GM19328 (cell line): ENCODE results near the gene CBX2.

Experiments used
- ATAC-seq: cut with Tn5 transposase; IDR thresholded peaks from one replicate; pipeline ENCODE4 v1.9.1; 2021; ENCODE audit warnings: mild to moderate bottlenecking, moderate library complexity; ENCODE audit not compliant: unreplicated experiment

The CBX2 gene

DNA sequence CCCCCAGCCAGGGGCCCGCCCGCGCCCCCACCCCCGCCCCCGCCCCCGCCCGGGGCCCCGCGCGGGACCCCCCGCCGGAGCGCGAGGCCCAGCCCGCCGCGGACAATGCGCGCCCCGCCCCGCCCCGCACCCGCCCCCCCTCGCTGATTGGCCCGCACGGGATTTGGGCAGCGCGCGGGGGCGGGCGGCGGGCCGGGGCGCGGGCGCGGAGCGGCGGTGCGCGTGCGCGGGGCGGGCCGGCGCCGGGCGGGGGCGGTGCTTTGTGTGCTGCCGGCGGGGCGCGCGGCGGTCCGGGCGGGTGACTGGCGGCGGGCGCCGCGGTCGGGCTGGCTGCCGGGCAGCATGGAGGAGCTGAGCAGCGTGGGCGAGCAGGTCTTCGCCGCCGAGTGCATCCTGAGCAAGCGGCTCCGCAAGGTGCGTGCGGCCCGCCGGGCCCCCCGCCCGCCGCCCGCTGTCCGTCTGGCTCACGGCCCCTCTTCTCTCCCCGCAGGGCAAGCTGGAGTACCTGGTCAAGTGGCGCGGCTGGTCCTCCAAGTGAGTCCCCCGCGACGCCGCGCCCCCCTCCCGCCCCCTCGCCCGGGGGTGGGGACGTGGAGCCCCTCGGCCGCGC, at the start of gene CBX2:
TSS of gene CBX2 (plus strand) at position 255 of the 610 bp plus-strand sequence. CDS start at position 343, 88 bp downstream.
- peak; percentile 58 for ATAC-seq

- ATAC-seq, result no peak
Observed at GRCh38 chr17:79728169-79728907, 49.6 kb upstream of the CBX2 start.

DNA sequence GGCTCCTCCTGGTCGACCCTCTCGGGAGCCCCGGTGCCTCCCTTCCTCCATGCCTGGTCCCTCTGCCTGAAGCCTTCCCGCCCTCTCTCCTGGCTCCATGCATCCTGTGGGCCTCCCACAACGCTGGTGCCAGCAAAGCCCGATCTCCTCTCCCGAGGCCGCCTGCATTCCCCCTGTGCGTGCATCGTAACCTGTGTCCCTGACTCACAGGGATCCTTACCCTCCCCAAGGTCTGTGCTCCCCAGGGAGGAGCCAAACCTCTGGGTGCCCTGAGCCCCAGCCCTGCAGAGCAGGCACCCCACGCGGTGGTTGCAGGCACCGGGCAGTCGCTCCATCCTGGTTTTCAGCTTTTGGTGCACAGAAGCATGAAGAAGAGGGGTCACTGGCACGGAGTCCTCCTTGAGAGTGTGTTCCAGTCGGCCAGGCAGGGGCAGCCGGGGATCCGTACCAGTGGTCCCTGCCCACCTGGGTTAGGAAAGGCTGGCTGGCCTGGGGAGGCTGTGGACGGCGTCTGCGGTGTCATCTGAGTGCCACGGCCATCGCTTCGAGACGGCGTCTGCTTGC, 49.0 kb upstream of the CBX2 start:
- ATAC-seq, result no peak

- no peak for ATAC-seq
Observed at GRCh38 chr17:79729761-79730160, 48.2 kb upstream of the CBX2 start.

GRCh38 chr17:79730437-79730768, 47.5 kb upstream of the CBX2 start:
- ATAC-seq, result no peak

DNA sequence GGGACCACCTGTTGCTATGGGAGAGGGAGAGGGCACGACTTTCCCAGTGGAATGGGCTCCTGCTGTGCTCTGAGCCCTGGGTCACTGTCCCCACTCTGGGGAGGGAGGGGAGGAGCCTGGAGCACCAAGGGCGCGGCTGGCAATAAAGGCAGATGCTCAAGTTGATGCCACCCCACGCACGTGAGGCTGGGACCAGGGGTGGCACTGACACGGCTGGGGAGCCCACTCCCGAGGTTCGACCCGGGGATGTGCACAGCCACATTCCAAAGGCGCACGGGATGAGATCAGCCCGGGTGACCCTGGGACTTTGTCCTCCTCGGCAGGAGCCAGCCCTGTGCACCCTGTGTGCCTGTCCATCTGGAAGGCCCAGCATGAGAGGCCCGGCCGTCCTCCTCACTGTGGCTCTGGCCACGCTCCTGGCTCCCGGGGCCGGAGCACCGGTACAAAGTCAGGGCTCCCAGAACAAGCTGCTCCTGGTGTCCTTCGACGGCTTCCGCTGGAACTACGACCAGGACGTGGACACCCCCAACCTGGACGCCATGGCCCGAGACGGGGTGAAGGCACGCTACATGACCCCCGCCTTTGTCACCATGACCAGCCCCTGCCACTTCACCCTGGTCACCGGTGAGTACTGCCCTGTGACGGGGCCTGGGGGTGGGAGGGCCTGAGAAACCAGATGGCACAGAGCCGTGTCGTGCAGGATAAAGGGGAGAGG, 47.0 kb upstream of the CBX2 start, which contains the start of gene ENPP7:
TSS of gene ENPP7 (plus strand) at position 175 of the 715 bp plus-strand sequence. CDS start at position 372, 197 bp downstream.
- no peak for ATAC-seq

GRCh38 chr17:79732254-79732653, 45.7 kb upstream of the CBX2 start:
- ATAC-seq, result no peak

- no peak for ATAC-seq
Observed at GRCh38 chr17:79732804-79733691, 44.9 kb upstream of the CBX2 start.

DNA sequence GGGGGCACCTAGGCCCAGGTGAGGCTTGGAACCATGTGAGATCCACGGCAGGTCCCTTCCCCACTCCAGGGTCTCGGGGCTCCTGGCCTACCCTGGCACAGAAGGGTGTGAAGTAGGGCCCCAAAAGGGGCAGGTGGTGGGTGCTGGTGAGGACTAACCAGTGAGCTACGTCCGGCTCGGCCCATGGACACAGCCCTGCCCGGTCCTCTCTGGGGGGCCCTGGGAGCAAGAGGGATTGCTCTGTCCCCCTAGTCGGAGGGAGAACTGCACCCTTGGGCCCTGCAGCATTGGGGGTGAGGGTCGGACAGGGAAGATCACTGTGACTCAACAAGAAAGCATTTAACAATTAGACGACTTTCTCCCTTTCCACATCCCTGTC, 44.3 kb upstream of the CBX2 start:
- no peak for ATAC-seq

- ATAC-seq, result no peak
Observed at GRCh38 chr17:79735096-79735495, 42.9 kb upstream of the CBX2 start.

GRCh38 chr17:79737046-79737921, 40.7 kb upstream of the CBX2 start:
- no peak for ATAC-seq

GRCh38 chr17:79737922-79738578, 39.9 kb upstream of the CBX2 start:
- ATAC-seq, result no peak

- no peak for ATAC-seq
Observed at GRCh38 chr17:79738643-79739042, 39.3 kb upstream of the CBX2 start.

DNA sequence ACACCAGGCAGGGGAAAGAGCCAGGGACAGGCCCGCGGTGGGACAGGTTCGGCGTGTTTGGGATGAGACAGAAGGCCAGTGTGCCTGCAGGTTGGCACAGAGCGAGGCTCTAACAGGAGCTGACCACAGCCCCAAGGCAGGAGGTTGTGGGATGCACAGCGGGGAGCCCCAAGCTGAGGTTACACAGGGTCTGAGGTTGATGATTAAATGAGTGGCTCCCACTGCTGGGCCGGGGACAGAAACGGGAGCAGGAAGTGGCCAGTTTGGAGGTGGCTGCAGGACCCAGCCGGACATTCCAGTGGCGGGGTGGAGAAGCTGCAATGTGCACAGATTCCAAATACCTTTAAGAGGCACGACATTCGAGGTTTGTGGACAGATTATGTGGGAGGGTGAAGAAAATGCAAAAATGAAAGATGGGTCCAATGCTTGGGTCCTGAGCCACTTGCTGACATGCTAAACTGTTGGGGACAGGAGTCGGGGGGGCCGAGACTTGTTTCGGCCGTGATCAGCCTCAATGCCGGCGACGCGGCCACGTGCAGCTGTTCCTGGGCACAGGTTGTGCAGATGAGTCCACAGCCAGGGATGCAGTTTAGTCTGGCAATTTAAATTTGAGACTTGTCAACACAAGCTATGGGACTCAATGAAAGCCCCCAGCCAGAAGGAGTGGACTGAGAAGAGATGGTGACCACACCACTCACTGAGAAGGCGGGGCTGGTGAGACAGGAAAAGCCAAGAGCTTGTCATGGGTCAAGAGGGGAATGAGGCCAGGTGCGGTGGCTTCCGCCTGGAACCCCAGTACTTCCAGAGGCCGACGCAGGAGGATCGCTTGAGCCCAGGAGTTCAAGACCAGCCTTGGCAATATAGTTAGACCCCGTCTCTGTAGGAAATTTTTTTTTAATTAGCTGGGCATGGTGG, 38.5 kb upstream of the CBX2 start:
- ATAC-seq, result no peak

GRCh38 chr17:79740413-79740812, 37.5 kb upstream of the CBX2 start:
- no peak for ATAC-seq

DNA sequence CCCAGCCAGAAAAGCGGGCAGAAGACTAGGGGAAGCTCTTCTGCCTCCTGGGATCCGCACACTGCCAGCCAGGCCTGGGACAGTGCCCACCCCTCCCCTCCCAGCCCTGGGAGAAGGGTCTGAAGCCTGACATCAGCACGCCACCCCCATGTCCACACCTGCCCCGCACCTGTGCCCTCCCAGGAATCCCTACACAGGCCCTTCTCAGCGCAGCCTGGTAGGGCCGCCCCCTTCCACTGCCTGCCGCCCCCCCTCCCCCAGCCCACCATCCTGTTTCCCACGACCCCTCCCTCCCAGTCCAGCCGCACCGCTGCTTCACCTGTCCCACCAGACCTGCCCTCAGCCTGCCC, 36.6 kb upstream of the CBX2 start:
- no peak for ATAC-seq

- ATAC-seq, result no peak
Observed at GRCh38 chr17:79741751-79742588, 36.0 kb upstream of the CBX2 start.

DNA sequence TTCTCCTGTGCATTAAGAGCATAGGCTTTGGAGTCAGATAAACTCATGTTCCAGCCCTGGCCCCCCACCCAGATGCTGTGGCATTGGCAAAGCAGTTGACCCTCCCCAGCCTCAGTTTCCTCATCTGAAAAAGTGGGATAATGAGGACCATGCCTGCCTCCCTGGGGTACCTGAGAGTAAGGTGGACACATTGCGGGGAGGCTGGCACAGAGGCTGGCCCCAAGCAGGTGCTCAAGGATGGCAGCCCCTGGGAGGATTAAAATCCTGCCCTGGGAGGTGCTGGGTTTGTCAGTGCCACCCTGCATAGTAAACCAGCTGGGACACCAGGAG, 35.4 kb upstream of the CBX2 start:
- ATAC-seq, result no peak
